ENCODE measurements around the gene SNUPN. TPM values are rescaled to one million over a fixed set of nuclear protein-coding genes. Genes with fewer than 3 reads are reported as not detected.

Gene SNUPN
- total RNA-seq, 1 experiment from 2014 or later, result 34.6 TPM

DNA sequence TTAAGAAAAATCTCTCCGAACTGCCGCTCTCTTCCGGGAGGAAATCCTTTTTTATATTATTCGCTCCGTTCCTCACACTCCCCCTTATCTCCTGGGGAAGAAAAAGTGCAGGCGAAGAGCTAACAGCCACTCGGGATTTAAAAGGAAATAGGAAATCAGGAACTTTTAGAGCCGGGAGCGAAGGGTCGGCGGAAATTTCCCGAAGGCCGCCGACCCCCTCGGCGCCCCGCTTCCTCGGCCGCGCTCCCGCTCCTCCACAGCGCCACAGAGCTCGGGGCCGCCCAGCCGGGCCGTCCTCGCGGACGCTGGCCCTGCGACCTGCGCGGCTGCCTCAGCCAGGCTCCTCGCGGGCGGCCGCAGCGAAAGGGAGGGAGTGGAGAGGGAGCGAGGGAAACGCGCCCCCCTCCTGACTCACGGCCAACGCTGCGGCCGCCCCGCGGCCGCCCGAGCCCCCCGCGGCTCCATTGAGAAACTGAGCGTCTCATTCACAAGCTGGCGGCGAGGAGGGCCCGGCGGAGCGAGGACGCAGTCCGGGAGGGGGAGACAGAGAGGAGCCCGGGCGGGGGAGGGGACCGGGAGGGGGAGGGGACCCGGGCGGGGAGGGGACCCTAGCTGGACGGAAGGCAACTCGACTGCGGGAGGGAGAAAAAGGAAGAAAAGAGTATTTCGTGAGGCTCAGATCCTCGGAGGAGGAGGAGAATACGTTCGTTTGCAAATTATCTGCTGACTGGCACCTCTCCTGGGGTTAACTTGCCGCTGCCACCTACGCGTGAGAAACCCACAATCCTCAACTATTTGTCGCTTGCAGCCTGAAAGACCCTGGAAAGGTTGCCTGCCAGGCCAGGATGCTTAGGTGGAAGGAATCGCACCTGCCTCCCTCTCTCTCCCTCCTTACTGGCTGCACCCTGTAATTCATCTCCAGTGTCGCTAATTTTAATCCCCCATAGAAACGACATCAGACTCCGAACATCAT is 46.3 kb downstream of the SNUPN start, which contains the start of gene PTPN9:
Gene PTPN9, minus strand, starts transcription at position 368 of the 973 bp plus-strand sequence. CDS start 539 bp downstream, outside the sequence.
- Histone ChIP-seq H3K9me3 (ENCODE audit: low read depth, low read length, poor library complexity, severe bottlenecking) (no peaks in the 10 kb centered on the region), H3K27me3 (replicated peaks; ENCODE audit: insufficient read depth, low read depth, low read length, poor library complexity) (no peaks in the 10 kb centered on the region), H3K4me3 (ENCODE audit: low read depth, low read length, poor library complexity, severe bottlenecking) (peak within 1 kb of the TSS; percentile 85), H3K36me3 (ENCODE audit: insufficient read depth, low read length, poor library complexity, severe bottlenecking) (no peaks in the 10 kb centered on the region), H3K27ac (ENCODE audit: low read depth, low read length, poor library complexity, severe bottlenecking) (peak within 1 kb of the TSS; percentile 97), H3K4me1 (ENCODE audit: insufficient read depth, low read length, poor library complexity, severe bottlenecking) (peaks cover 12% of the 10 kb centered on the region)
- TF ChIP-seq, protein P1, sequence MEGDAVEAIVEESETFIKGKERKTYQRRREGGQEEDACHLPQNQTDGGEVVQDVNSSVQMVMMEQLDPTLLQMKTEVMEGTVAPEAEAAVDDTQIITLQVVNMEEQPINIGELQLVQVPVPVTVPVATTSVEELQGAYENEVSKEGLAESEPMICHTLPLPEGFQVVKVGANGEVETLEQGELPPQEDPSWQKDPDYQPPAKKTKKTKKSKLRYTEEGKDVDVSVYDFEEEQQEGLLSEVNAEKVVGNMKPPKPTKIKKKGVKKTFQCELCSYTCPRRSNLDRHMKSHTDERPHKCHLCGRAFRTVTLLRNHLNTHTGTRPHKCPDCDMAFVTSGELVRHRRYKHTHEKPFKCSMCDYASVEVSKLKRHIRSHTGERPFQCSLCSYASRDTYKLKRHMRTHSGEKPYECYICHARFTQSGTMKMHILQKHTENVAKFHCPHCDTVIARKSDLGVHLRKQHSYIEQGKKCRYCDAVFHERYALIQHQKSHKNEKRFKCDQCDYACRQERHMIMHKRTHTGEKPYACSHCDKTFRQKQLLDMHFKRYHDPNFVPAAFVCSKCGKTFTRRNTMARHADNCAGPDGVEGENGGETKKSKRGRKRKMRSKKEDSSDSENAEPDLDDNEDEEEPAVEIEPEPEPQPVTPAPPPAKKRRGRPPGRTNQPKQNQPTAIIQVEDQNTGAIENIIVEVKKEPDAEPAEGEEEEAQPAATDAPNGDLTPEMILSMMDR (conservative IDR thresholded peaks at IDR 0.05; ENCODE audit: low read depth, low read length), result peak; percentile 55
- TF ChIP-seq EZH2 (IDR thresholded peaks at IDR 0.05; ENCODE audit: borderline replicate concordance, low read depth, low read length, poor library complexity, severe bottlenecking), result no peak
- no TSS peak for BruUV-seq (replicated peaks)
- POLR2A ChIA-PET (ENCODE audit: low non-redundant PET), result interaction anchor here (0.6 kb wide), 1 partner anchor 819 kb away, joined by 3 read pairs; no protein-coding TSS in a partner anchor
- CTCF ChIA-PET, result interaction anchor here (0.5 to 0.7 kb wide), 3 partner anchors 12 to 73 kb away, joined by 3 to 9 read pairs (median 9); no protein-coding TSS in a partner anchor
- peak; percentile 94 for DNase-seq (ENCODE audit: low spot score)
- intact Hi-C loops (cut with micrococcal nuclease; ENCODE audit: unreplicated experiment), result no loop called here

DNA sequence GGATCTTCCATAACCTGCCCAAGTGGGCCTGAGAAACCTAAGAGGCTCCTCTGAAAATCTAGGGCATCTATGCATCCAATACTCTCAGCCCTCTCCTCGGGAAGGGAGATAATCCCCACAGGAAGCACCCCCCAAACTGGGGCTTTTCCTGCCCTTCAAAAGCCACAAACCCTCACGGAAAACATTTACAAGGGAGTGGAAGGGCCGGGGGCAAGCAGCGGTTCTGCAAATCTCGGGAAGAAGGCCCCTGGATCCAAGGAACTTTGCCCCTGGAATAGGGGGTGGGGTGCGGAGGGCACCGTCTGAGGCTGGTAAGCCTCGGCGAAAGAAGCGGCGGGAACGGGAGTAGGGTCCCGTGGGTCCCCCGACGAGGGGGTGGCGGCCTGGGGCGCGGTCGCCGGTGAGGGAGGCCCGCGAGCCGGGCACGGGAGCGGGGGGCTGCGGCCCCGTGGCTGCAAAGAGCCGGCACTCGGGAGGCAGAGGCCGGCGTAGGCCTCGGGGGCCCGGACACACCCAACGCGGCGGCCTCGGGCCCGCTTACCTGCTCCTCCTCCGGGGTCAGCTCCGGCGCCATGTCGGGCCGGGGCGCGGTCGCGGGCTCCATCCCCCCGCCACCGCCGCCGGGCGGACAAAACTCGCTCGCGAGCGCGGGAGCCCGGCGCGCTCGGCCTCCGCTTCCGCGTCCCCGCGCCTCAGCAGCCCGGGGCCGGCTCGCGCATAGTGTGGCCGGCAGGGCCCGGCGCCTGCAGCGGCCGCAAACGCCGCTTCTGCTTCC is 47.2 kb downstream of the SNUPN start:
- intact Hi-C loops (cut with micrococcal nuclease; ENCODE audit: unreplicated experiment), result no loop called here

More for the DNA sequence above, 47.2 kb downstream of the SNUPN start:
- peak overlapping the region; percentile 97 for H3K27ac ChIP-seq (ENCODE audit: low read depth, low read length, poor library complexity, severe bottlenecking)
- no peaks in the 10 kb centered on the region for H3K9me3 ChIP-seq (ENCODE audit: low read depth, low read length, poor library complexity, severe bottlenecking)
- no TSS peak for BruUV-seq (replicated peaks)
- peaks cover 21% of the 10 kb centered on the region for H3K4me1 ChIP-seq (ENCODE audit: insufficient read depth, low read length, poor library complexity, severe bottlenecking)
- TF ChIP-seq EZH2 (IDR thresholded peaks at IDR 0.05; ENCODE audit: borderline replicate concordance, low read depth, low read length, poor library complexity, severe bottlenecking), result no peak
- TF ChIP-seq, protein P1 (conservative IDR thresholded peaks at IDR 0.05; ENCODE audit: low read depth, low read length), result no peak
- DNase-seq (ENCODE audit: low spot score), result peak; percentile 35
- H3K4me3 ChIP-seq (ENCODE audit: low read depth, low read length, poor library complexity, severe bottlenecking), result peak overlapping the region; percentile 85
- H3K27me3 ChIP-seq (replicated peaks; ENCODE audit: insufficient read depth, low read depth, low read length, poor library complexity), result no peaks in the 10 kb centered on the region
- H3K36me3 ChIP-seq (ENCODE audit: insufficient read depth, low read length, poor library complexity, severe bottlenecking), result no peaks in the 10 kb centered on the region
- ChIA-PET CTCF (interaction anchor here (0.6 to 0.7 kb wide), 2 partner anchors 13 to 72 kb away, joined by 9 read pairs; no protein-coding TSS in a partner anchor), POLR2A (ENCODE audit: low non-redundant PET) (no interaction called here)

Measured in A673 (cell line).